HepG2 (cell line): Measurements from ENCODE around the gene ACSF3. TPM values are rescaled to one million over a fixed set of nuclear protein-coding genes. Genes with fewer than 3 reads are reported as not detected.

Experiments
- ARNT2 ChIP-seq: sonication (generic); formaldehyde crosslinking; IDR thresholded peaks from 2 replicates; pipeline ENCODE4 v1.8.0; 2022; ENCODE audit warnings: mild to moderate bottlenecking, low read depth, missing genetic modification reagents, moderate library complexity
- BRD4 ChIP-seq: sonication (generic); formaldehyde crosslinking; IDR thresholded peaks from 2 replicates; pipeline ENCODE4 v1.4.0; 2020; ENCODE audit warnings: missing genetic modification reagents
- CHCHD3 ChIP-seq: sonication (generic); formaldehyde crosslinking; IDR thresholded peaks from 2 replicates; pipeline ENCODE4 v1.8.0; 2022; ENCODE audit warnings: mild to moderate bottlenecking, missing genetic modification reagents, moderate library complexity
- FOXA1 ChIP-seq, 2 experiments: fragments of 450-650 bp in 1 of 2; sonication (generic) in 1 of 2; formaldehyde crosslinking in 1 of 2; IDR thresholded peaks; 2 replicates each; pipeline versions ENCODE4 v1.4.0 to v1.6.1; 2016 to 2020; ENCODE audit warnings: missing genetic modification reagents in 1 of 2
- FOXJ3 ChIP-seq: sonication (generic); formaldehyde crosslinking; IDR thresholded peaks from 2 replicates; pipeline ENCODE4 v1.4.0; 2020; ENCODE audit warnings: missing genetic modification reagents, mild to moderate bottlenecking, borderline replicate concordance
- FOXO1 ChIP-seq: sonication (generic); formaldehyde crosslinking; IDR thresholded peaks from 2 replicates; pipeline ENCODE4 v1.4.0; 2020; ENCODE audit warnings: missing genetic modification reagents
- HDAC6 ChIP-seq: fragments of 200-600 bp; sonication (generic); IDR thresholded peaks from 2 replicates; pipeline ENCODE4 v1.7.0; 2017; ENCODE audit warnings: mild to moderate bottlenecking, antibody characterized with exemption, low read length, low read depth
- HOXA3 ChIP-seq: sonication (generic); formaldehyde crosslinking; IDR thresholded peaks from 2 replicates; pipeline ENCODE4 v1.5.0; 2020; ENCODE audit warnings: missing genetic modification reagents
- ISX ChIP-seq: sonication (generic); formaldehyde crosslinking; conservative IDR thresholded peaks from 2 replicates; pipeline ENCODE4 v1.5.0; 2020; ENCODE audit warnings: missing genetic modification reagents
- KDM4B ChIP-seq: sonication (generic); formaldehyde crosslinking; IDR thresholded peaks from 2 replicates; pipeline ENCODE4 v1.4.0; 2020; ENCODE audit warnings: missing genetic modification reagents
- KDM5A ChIP-seq: fragments of 200-600 bp; sonication (generic); IDR thresholded peaks from 2 replicates; pipeline ENCODE4 v1.7.0; 2018; ENCODE audit warnings: antibody characterized with exemption, mild to moderate bottlenecking, low read length, borderline replicate concordance
- MXI1 ChIP-seq: IDR thresholded peaks from 3 replicates; pipeline ENCODE4 v1.6.1; 2012; ENCODE audit warnings: low read depth, low read length, inconsistent platforms, borderline replicate concordance
- NFIB ChIP-seq: sonication (generic); formaldehyde crosslinking; IDR thresholded peaks from 2 replicates; pipeline ENCODE4 v1.9.0; 2021; ENCODE audit warnings: missing genetic modification reagents, mild to moderate bottlenecking, borderline replicate concordance
- NKX3-1 ChIP-seq: sonication (generic); formaldehyde crosslinking; IDR thresholded peaks from 2 replicates; pipeline ENCODE4 v1.5.0; 2020; ENCODE audit warnings: missing genetic modification reagents
- PHF21A ChIP-seq: sonication (generic); formaldehyde crosslinking; IDR thresholded peaks from 2 replicates; pipeline ENCODE4 v1.5.0; 2020; ENCODE audit warnings: mild to moderate bottlenecking, missing genetic modification reagents
- SIX4 ChIP-seq: sonication (generic); formaldehyde crosslinking; IDR thresholded peaks from 2 replicates; pipeline ENCODE4 v1.4.0; 2020; ENCODE audit warnings: missing genetic modification reagents
- SPEN ChIP-seq: sonication (generic); formaldehyde crosslinking; IDR thresholded peaks from 2 replicates; pipeline ENCODE4 v1.5.1; 2020; ENCODE audit warnings: low read depth, mild to moderate bottlenecking, missing genetic modification reagents
- ZFAT ChIP-seq: sonication (generic); formaldehyde crosslinking; conservative IDR thresholded peaks from 2 replicates; pipeline ENCODE4 v1.8.1; 2023; ENCODE audit warnings: missing genetic modification reagents, inconsistent platforms
- ZNF335 ChIP-seq: sonication (generic); formaldehyde crosslinking; IDR thresholded peaks from 2 replicates; pipeline ENCODE4 v1.4.0; 2020; ENCODE audit warnings: missing genetic modification reagents
- polyA plus RNA-seq, 8 experiments: library from polyadenylated mRNA; depleted of rRNA in 3 of 8; stranded (reverse) in 7 of 8; unstranded in 1 of 8; fragments of >200 nt; fragmentation: Illumina TruSeq in 4 of 8; extraction: Trizol in 4 of 8; gene quantifications; 2 replicates each; pipeline versions ENCODE4 v1.2.1 to v1.2.3, GENCODE V29; 2011 to 2016; ENCODE audit warnings: low read depth in 4 of 8, missing spikeins in 1 of 8, mixed read lengths in 1 of 8; ENCODE audit not compliant: insufficient read depth in 1 of 8
- total RNA-seq, 5 experiments: library from RNA; depleted of rRNA; stranded (reverse); fragments of >200 nt; fragmentation: Illumina TruSeq; extraction: Trizol; gene quantifications; 2 replicates each; pipeline ENCODE4 v1.2.3, GENCODE V29; 2016; ENCODE audit warnings: low read depth in 1 of 5
- TF ChIP-seq, protein P1 (sequence below): sonication (generic); IDR thresholded peaks from 2 replicates; pipeline ENCODE4 v1.6.1; 2016; ENCODE audit warnings: low read depth, borderline replicate concordance
- TF ChIP-seq, protein P2 (sequence below): sonication (generic); formaldehyde crosslinking; IDR thresholded peaks from 2 replicates; pipeline ENCODE4 v1.4.0; 2020; ENCODE audit warnings: low read depth, missing genetic modification reagents
- TF ChIP-seq, protein P3 (sequence below): sonication (generic); formaldehyde crosslinking; IDR thresholded peaks from 2 replicates; pipeline ENCODE4 v1.4.0; 2020; ENCODE audit warnings: missing genetic modification reagents
- TF ChIP-seq, protein P4 (sequence below): sonication (generic); formaldehyde crosslinking; IDR thresholded peaks from 2 replicates; pipeline ENCODE4 v1.5.0; 2020; ENCODE audit warnings: mild to moderate bottlenecking, missing genetic modification reagents

The ACSF3 gene
- total and polyA plus RNA-seq, 2 of the 13 experiments (the other 11 are each of a cell fraction or from before 2014, with no cell fraction given): 14.9 to 30.6 TPM

DNA sequence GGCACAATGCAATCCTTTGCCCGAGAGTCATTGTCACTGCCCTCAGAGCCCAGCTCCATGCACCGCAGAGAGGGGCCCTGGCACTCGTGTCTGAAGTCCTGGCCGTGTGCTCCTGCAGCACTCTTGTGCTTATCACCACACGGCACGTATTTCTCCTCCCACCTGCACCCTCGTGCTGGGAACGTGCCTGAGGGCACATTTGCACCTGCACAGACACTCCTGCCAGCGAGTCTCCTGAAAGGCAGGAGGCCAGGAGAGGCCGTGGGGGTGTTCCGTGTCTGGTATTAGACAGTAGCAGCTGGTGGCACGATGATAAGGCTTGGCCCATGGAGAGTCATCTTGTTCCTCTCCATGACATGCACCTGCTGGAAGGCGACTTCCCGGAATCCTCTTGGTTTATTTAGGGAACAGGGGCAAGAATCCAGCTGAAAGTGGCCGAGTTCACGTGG lies 3.4 kb upstream of the ACSF3 start (continued):
- TF ChIP-seq ISX (CRISPR knock-in tag) (no peak), HOXA3 (CRISPR knock-in tag) (no peak), BRD4 (CRISPR knock-in tag) (no peak), NKX3-1 (no peak), ZFAT (CRISPR knock-in tag) (no peak), MXI1 (no peak), SIX4 (CRISPR knock-in tag) (no peak), CHCHD3 (CRISPR knock-in tag) (no peak), ARNT2 (CRISPR knock-in tag) (peak; percentile 76; the same call in 1 of the 2 replicates), PHF21A (no peak), FOXA1 (IDR thresholded peaks at IDR 0.05) (no peak), FOXA1 (CRISPR knock-in tag; IDR thresholded peaks at IDR 0.05) (no peak), KDM4B (CRISPR knock-in tag) (no peak), SPEN (CRISPR knock-in tag) (peak; percentile 57), FOXJ3 (CRISPR knock-in tag) (no peak), FOXO1 (CRISPR knock-in tag) (no peak), ZNF335 (CRISPR knock-in tag) (no peak), KDM5A (no peak), HDAC6 (no peak), NFIB (CRISPR knock-in tag) (no peak)
- TF ChIP-seq, protein P1, sequence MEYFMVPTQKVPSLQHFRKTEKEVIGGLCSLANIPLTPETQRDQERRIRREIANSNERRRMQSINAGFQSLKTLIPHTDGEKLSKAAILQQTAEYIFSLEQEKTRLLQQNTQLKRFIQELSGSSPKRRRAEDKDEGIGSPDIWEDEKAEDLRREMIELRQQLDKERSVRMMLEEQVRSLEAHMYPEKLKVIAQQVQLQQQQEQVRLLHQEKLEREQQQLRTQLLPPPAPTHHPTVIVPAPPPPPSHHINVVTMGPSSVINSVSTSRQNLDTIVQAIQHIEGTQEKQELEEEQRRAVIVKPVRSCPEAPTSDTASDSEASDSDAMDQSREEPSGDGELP: peak; percentile 25; the same call in 1 of the 2 replicates
- TF ChIP-seq, protein P2, sequence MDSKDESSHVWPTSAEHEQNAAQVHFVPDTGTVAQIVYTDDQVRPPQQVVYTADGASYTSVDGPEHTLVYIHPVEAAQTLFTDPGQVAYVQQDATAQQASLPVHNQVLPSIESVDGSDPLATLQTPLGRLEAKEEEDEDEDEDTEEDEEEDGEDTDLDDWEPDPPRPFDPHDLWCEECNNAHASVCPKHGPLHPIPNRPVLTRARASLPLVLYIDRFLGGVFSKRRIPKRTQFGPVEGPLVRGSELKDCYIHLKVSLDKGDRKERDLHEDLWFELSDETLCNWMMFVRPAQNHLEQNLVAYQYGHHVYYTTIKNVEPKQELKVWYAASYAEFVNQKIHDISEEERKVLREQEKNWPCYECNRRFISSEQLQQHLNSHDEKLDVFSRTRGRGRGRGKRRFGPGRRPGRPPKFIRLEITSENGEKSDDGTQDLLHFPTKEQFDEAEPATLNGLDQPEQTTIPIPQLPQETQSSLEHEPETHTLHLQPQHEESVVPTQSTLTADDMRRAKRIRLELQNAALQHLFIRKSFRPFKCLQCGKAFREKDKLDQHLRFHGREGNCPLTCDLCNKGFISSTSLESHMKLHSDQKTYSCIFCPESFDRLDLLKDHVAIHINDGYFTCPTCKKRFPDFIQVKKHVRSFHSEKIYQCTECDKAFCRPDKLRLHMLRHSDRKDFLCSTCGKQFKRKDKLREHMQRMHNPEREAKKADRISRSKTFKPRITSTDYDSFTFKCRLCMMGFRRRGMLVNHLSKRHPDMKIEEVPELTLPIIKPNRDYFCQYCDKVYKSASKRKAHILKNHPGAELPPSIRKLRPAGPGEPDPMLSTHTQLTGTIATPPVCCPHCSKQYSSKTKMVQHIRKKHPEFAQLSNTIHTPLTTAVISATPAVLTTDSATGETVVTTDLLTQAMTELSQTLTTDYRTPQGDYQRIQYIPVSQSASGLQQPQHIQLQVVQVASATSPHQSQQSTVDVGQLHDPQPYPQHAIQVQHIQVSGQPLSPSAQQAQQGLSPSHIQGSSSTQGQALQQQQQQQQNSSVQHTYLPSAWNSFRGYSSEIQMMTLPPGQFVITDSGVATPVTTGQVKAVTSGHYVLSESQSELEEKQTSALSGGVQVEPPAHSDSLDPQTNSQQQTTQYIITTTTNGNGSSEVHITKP: no peak
- TF ChIP-seq, protein P3, sequence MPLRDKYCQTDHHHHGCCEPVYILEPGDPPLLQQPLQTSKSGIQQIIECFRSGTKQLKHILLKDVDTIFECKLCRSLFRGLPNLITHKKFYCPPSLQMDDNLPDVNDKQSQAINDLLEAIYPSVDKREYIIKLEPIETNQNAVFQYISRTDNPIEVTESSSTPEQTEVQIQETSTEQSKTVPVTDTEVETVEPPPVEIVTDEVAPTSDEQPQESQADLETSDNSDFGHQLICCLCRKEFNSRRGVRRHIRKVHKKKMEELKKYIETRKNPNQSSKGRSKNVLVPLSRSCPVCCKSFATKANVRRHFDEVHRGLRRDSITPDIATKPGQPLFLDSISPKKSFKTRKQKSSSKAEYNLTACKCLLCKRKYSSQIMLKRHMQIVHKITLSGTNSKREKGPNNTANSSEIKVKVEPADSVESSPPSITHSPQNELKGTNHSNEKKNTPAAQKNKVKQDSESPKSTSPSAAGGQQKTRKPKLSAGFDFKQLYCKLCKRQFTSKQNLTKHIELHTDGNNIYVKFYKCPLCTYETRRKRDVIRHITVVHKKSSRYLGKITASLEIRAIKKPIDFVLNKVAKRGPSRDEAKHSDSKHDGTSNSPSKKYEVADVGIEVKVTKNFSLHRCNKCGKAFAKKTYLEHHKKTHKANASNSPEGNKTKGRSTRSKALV (CRISPR knock-in tag): no peak
- TF ChIP-seq, protein P4, sequence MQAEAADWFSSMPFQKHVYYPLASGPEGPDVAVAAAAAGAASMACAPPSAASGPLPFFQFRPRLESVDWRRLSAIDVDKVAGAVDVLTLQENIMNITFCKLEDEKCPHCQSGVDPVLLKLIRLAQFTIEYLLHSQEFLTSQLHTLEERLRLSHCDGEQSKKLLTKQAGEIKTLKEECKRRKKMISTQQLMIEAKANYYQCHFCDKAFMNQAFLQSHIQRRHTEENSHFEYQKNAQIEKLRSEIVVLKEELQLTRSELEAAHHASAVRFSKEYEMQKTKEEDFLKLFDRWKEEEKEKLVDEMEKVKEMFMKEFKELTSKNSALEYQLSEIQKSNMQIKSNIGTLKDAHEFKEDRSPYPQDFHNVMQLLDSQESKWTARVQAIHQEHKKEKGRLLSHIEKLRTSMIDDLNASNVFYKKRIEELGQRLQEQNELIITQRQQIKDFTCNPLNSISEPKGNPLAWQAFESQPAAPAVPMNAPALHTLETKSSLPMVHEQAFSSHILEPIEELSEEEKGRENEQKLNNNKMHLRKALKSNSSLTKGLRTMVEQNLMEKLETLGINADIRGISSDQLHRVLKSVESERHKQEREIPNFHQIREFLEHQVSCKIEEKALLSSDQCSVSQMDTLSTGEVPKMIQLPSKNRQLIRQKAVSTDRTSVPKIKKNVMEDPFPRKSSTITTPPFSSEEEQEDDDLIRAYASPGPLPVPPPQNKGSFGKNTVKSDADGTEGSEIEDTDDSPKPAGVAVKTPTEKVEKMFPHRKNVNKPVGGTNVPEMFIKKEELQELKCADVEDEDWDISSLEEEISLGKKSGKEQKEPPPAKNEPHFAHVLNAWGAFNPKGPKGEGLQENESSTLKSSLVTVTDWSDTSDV (CRISPR knock-in tag): peak; percentile 93; the same call in 1 of the 2 replicates
